Activated CD8-positive, alpha-beta T cell treated with anti-CD3 and anti-CD28 coated beads for 36 hours (primary cell): ENCODE measurements around the gene PCGF1. TPM values are rescaled to one million over a fixed set of nuclear protein-coding genes. Genes with fewer than 3 reads are reported as not detected.

Experiments used
- ATAC-seq: fragments of 200-7000 bp; cut with Tn5 transposase; one replicate; pipeline ENCODE4 v1.10.0; 2021; ENCODE audit warnings: mild to moderate bottlenecking, moderate library complexity
- CTCF ChIA-PET: fragments of 350-600 bp; sonication (Branson Sonifier 250); formaldehyde crosslinking; loops from one replicate; lab custom pipeline; 2021; ENCODE audit warnings: antibody characterized with exemption; lab: Charles Lee
- POLR2A ChIA-PET: fragments of 350-600 bp; sonication (Branson Sonifier 250); formaldehyde crosslinking; loops from one replicate; lab custom pipeline; 2021; ENCODE audit warnings: antibody characterized with exemption; lab: Charles Lee
- DNase-seq: peaks from one replicate; pipeline ENCODE4 v3.0.0-alpha.2; 2020
- H3K27ac Mint-ChIP-seq: one replicate; pipeline ENCODE4 v1.8.0; 2021; ENCODE audit warnings: mild to moderate bottlenecking, mixed read lengths
- H3K27me3 Mint-ChIP-seq: one replicate; pipeline ENCODE4 v1.8.0; 2021; ENCODE audit warnings: mixed read lengths
- H3K36me3 Mint-ChIP-seq: one replicate; pipeline ENCODE4 v1.8.0; 2021; ENCODE audit warnings: low read depth, mixed read lengths
- H3K4me1 Mint-ChIP-seq: one replicate; pipeline ENCODE4 v1.8.0; 2021; ENCODE audit warnings: low read depth, mixed read lengths
- H3K4me3 Mint-ChIP-seq: one replicate; pipeline ENCODE4 v1.8.0; 2021; ENCODE audit warnings: mild to moderate bottlenecking, moderate library complexity, mixed read lengths
- H3K9me3 Mint-ChIP-seq: one replicate; pipeline ENCODE4 v1.8.0; 2021; ENCODE audit warnings: mixed read lengths
- CTCF ChIP-seq: fragments of 200-600 bp; IDR thresholded peaks from one replicate; pipeline ENCODE4 v1.8.0; 2022; ENCODE audit warnings: antibody characterized with exemption, mild to moderate bottlenecking
- intact Hi-C: fragments of 100-400 bp; cut with micrococcal nuclease; formaldehyde crosslinking; loops from one replicate; pipeline ENCODE4 v1.10.0; 2022
- total RNA-seq, 2 experiments: library from RNA; stranded (reverse); gene quantifications; one replicate each; pipeline ENCODE4 v1.2.3, GENCODE V29; 2021

The PCGF1 gene
- total RNA-seq, 2 experiments from 2014 or later: 16.1 to 21.1 TPM

DNA sequence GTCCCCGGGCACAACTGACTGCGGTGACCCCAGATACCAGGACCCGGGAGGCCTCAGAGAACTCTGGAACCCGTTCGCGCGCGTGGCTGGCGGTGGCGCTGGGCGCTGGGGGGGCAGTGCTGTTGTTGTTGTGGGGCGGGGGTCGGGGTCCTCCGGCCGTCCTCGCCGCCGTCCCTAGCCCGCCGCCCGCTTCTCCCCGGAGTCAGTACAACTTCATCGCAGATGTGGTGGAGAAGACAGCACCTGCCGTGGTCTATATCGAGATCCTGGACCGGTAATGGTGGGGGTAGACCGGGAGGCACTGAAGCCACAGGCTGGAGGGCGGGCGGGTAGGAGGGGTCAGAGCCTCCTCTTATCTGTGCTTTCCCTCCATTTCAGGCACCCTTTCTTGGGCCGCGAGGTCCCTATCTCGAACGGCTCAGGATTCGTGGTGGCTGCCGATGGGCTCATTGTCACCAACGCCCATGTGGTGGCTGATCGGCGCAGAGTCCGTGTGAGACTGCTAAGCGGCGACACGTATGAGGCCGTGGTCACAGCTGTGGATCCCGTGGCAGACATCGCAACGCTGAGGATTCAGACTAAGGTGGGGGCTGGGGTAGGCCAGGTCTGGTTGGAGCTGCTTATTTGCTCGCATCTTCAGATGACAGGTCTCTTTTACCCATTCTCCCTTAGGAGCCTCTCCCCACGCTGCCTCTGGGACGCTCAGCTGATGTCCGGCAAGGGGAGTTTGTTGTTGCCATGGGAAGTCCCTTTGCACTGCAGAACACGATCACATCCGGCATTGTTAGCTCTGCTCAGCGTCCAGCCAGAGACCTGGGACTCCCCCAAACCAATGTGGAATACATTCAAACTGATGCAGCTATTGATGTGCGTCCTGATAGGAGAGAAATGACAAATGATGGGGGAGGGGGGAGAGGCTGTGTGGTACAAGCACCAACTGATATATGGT is 23.0 kb upstream of the PCGF1 start:
- Mint-ChIP-seq H3K36me3 (peaks cover 62% of the 10 kb centered on the region), H3K9me3 (no peaks in the 10 kb centered on the region), H3K27me3 (no peaks in the 10 kb centered on the region), H3K4me3 (peak overlapping the region; percentile 98), H3K4me1 (peaks cover 40% of the 10 kb centered on the region), H3K27ac (peak overlapping the region; percentile 93)
- DNase-seq: peak; percentile 74
- ChIA-PET CTCF (interaction anchor here (0.7 to 6.4 kb wide), 22 partner anchors 8 to 109 kb away, joined by 3 to 54 read pairs (median 4); partner anchors contain the start of genes C2orf81, CCDC142, LBX2 and TTC31), POLR2A (interaction anchor here (0.7 to 4.1 kb wide), 12 partner anchors 22 to 135 kb away, joined by 3 to 38 read pairs (median 3); partner anchors contain the start of genes CCDC142, INO80B, PCGF1 and TTC31)
- intact Hi-C loops: loop anchor here (5.0 kb wide), 2 partner anchors 48 to 57 kb away; partner anchors contain the start of genes CCDC142 and TTC31
- ATAC-seq: peak; percentile 40
- no peak for TF ChIP-seq CTCF

- ChIA-PET POLR2A (interaction anchor here (0.6 to 4.1 kb wide), 18 partner anchors 9 to 792 kb away, joined by 3 to 38 read pairs (median 4); partner anchors contain the start of genes CCDC142, INO80B, PCGF1 and TTC31), CTCF (interaction anchor here (0.9 to 6.4 kb wide), 9 partner anchors 9 to 72 kb away, joined by 3 to 54 read pairs (median 6); partner anchors contain the start of genes CCDC142, TTC31 and WBP1)
- Mint-ChIP-seq H3K27me3 (no peaks in the 10 kb centered on the region), H3K36me3 (peaks cover 68% of the 10 kb centered on the region), H3K27ac (peak within 1 kb of the TSS; percentile 93), H3K4me3 (peak within 1 kb of the TSS; percentile 98), H3K9me3 (no peaks in the 10 kb centered on the region), H3K4me1 (peaks cover 40% of the 10 kb centered on the region)
- intact Hi-C loops: loop anchor here (5.0 kb wide), 2 partner anchors 47 to 58 kb away; partner anchors contain the start of genes CCDC142 and TTC31
- DNase-seq (peak; percentile 98), ATAC-seq (peak; percentile 86)
- TF ChIP-seq CTCF: no peak
Observed at GRCh38 chr2:74529357-74530238, 22.1 kb upstream of the PCGF1 start, which contains the start of the genes AUP1 and HTRA2. TSS of gene AUP1 (minus strand) at chr2:74529706. CDS start at chr2:74529629, 77 bp downstream. TSS of gene HTRA2 (plus strand) at chr2:74529933. CDS start at chr2:74530007, 74 bp downstream.

- H3K4me1 Mint-ChIP-seq: peaks cover 40% of the 10 kb centered on the region
- peaks cover 68% of the 10 kb centered on the region for H3K36me3 Mint-ChIP-seq
- peak overlapping the region; percentile 93 for H3K27ac Mint-ChIP-seq
- DNase-seq (peak; percentile 49), ATAC-seq (peak; percentile 0)
- peak overlapping the region; percentile 98 for H3K4me3 Mint-ChIP-seq
- TF ChIP-seq CTCF: no peak
- ChIA-PET POLR2A (interaction anchor here (0.6 to 4.1 kb wide), 16 partner anchors 8 to 791 kb away, joined by 3 to 38 read pairs (median 4); partner anchors contain the start of genes CCDC142, INO80B, PCGF1 and TTC31), CTCF (interaction anchor here (0.9 to 6.4 kb wide), 8 partner anchors 8 to 60 kb away, joined by 3 to 54 read pairs (median 5); partner anchors contain the start of genes CCDC142 and TTC31)
- intact Hi-C loops: no loop called here
- no peaks in the 10 kb centered on the region for H3K9me3 Mint-ChIP-seq
- no peaks in the 10 kb centered on the region for H3K27me3 Mint-ChIP-seq
Observed at GRCh38 chr2:74528600-74529356, 21.3 kb upstream of the PCGF1 start.

DNA sequence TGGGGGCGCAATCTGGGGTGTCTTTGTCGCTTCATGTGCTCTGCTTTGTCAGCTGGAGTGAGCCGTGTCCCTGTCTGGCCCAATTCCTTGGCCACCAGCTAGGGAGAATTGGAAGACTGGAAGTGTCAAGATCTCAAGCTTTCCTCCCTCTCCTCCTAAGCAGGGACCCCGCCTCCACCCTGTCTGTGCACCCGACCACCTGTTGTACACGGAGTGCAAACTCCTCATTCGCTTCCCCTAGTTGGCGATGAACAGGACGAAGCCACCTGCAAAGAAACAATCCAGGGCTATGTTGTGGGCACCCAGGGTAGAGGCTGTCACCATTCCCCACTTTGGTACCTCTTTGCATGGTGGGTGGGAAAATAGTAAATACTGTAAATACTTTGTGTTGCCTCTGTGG is 20.2 kb upstream of the PCGF1 start:
- Mint-ChIP-seq H3K4me3 (peak overlapping the region; percentile 98), H3K27ac (peak overlapping the region; percentile 93), H3K9me3 (no peaks in the 10 kb centered on the region), H3K36me3 (peaks cover 64% of the 10 kb centered on the region), H3K27me3 (no peaks in the 10 kb centered on the region), H3K4me1 (peaks cover 40% of the 10 kb centered on the region)
- POLR2A ChIA-PET: interaction anchor here (0.8 to 2.1 kb wide), 5 partner anchors 11 to 31 kb away, joined by 3 to 15 read pairs (median 4); no protein-coding TSS in a partner anchor
- intact Hi-C loops: no loop called here
- CTCF ChIA-PET: interaction anchor here (2.1 to 6.4 kb wide), 3 partner anchors 45 to 61 kb away, joined by 4 to 54 read pairs (median 9); partner anchors contain the start of genes CCDC142 and TTC31
- TF ChIP-seq CTCF: no peak
- DNase-seq: no peak
- ATAC-seq: no peak
